HG03097 (cell line): ENCODE measurements around the gene PRPH.
"Not testable (repeated sequence)": the region's sequence is repeated elsewhere in the genome, so short reads cannot be mapped to it uniquely, and the experiment has no call there.

Experiments used
- ATAC-seq: cut with Tn5 transposase; IDR thresholded peaks from one replicate; pipeline ENCODE4 v1.9.1; 2021; ENCODE audit not compliant: unreplicated experiment, low FRiP score

Gene PRPH

DNA sequence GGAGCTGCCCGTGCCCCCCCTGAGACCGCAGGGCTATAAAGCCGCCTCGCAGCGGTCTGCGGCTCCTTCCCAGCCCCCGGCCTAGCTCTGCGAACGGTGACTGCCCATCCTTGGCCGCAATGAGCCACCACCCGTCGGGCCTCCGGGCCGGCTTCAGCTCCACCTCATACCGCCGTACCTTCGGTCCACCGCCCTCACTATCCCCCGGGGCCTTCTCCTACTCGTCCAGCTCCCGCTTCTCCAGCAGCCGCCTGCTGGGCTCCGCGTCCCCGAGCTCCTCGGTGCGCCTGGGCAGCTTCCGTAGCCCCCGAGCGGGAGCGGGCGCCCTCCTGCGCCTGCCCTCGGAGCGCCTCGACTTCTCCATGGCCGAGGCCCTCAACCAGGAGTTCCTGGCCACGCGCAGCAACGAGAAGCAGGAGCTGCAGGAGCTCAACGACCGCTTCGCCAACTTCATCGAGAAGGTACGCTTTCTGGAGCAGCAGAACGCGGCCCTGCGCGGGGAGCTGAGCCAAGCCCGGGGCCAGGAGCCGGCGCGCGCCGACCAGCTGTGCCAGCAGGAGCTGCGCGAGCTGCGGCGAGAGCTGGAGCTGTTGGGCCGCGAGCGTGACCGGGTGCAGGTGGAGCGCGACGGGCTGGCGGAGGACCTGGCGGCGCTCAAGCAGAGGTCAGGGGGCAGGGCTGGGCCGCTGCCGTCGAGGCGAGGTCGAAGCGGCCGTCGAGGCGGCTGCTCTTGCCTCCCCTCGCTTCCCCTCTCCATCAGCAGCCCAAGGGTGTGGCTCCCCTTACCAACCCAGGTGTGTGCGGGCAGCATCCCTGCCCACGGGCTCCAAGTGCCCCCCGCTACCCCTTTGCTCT is at the start of gene PRPH:
PRPH (plus strand) TSS at position 66 of the 855 bp plus-strand sequence; CDS start at position 120, 54 bp downstream.
- ATAC-seq: no peak

DNA sequence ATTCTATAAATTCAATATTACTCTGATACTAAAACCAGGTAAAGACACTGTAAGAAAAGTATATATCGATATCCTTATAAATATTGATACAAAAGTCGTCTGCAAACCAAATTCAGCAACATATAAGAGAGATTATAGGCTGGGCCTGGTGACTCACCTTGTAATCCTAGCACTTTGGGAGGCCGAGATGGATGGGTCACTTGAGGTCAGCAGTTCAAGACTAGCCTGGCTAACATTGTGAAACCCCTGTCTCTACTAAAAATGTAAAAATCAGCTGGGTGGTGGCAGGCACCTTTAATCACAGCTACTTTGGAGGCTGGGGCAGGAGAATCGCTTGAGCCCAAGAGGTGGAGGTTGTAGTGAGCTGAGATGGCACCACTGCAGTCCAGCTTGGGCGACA is 43.6 kb upstream of the PRPH start:
- ATAC-seq: no peak

DNA sequence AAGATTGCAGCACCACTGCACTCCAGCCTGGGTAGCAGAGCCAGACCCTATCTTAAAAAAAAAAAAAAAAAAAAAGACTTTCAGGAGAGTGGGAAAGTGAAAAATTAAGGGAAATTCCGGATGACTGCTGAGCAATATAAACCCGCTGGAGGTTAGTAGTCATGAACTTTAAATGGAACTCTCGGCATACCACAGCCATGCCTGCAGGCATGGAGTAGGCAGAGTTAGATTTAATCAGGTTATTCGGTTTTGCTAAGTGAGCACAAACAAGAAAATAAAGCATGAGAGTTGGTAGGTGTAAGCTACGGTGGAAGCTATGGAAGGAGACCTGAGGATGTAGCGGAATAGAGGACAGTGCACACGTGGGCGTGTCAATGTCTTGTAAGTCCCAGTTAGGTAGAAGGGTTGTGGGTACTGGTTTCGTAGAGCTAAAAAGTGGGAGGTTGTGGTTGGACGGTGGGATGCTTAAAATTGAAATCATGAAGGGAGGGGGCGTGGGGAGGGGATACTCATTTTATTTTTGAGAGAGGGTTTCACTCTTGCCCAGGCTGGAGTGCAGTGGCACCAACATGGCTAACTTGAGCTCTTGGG is 41.8 kb upstream of the PRPH start:
- ATAC-seq: no peak

DNA sequence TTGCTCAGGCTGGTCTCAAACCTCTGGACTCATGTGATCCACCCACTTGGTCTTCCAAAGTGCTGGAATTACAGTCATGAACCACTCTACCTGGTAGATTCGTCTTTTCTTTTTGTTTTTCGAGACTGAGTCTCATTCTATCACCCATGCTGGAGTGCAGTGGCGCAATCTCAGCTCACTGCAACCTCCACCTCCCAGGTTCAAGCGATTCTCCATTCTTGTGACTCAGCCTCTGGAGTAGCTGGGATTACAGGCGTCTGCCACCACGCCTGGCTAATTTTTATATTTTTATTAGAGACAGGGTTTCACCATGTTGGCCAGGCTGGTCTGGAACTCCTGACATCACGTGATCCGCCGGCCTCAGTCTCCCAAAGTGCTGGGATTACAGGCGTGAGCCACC is 39.5 kb upstream of the PRPH start:
- not testable (repeated sequence) for ATAC-seq

DNA sequence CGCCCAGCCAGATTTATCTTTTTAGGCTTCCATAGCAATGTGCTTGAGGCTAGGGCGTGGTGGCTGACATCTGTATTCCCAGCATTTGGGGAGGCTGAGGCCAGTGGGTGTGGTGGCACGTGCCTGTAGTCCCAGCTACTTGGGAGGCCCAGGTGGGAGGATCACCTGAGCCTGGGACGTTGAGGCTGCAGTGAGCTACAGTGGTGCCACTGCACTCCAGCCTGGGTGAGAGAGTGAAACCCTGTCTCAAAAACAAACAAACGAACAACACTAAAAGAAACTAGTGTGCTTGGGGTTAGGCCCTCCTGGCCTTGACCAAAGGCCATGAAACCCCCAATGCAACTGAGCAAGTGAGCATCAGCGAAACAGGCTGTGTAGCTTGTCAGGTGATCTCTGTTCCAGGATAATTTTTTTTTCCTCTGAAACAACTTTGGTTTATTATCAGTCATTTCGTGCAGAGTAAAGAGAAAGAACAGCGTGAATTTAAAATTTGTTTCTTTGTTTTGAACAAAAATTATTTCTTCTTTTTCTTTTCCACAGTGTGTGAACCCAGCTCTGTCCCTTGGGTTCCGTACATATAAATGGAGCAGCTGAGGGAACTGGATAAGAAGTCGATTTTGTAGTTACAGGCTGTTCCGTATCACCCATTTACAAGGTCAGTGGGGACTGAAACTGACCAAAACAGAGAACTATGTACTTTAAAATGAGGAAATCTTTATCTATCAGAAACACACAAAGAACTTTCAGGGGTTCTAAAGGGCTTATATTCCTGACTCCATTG is 38.9 kb upstream of the PRPH start:
- ATAC-seq: no peak

DNA sequence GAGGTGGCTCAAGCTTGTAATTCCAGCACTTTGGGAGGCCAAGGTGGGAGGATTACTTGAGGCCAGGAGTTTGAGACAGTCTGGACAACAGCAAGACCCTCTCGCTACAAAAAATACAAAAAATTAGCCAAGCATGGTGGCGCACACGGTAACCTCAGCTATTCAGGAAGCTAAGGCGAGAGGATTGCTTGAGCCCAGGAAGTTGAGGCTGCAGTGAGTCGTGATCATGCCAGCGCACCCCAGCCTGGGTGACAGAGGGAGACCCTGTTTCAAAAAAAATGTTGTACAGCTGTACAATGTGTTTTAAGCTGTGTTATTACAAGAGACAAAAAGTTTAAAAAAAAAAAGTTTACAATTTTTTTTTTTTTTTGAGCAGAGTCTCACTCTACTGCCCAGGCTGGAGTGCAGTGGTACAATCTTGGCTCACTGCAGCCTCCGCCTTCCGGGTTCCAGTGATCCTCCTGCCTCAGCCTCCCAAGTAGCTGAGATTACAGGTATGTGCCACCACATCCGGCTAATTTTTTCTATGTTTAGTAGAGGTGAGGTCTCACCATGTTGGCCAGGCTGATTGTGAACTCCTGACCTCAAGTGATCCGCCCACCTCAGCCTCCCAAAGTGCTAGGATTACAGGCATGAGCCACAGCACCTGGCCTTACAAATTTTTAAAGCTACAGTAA is 37.3 kb upstream of the PRPH start:
- not testable (repeated sequence) for ATAC-seq

DNA sequence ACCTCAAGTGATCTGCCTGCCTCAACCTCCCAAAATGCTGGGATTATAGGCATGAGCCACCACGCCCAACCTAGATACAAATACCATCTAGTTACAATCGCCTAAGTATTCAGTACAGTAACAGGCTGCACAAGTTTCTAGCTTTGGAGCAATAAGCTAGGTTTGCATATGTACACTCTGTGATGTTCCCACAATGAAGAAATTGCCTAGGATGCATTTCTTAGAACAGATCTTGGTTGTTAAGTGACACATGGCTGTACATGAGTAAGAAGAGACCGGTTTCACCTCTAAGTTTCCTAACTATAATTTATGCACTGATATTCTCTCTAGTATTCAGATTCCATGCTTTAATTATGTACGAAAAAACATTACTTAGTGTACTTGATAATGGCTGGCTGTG is 35.5 kb upstream of the PRPH start:
- no peak for ATAC-seq

DNA sequence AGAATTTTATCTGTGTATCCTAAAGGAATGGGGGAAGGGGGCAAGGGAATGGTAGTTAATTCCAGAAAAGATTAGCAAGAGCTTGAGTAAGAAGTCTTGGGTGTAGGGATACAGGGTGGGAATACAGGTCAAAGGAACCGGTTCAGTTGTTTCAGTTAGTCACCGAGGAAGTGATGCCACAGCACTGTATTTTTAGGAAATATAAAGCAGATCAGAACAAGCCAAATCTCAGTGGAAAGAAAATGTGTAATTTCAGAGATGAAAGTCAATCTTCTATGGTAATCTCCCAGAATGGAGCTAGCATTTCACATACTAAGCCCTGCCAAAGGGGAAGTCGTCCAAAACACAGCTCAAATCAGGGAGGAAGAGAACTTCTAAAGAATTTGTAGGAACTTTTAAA is 34.8 kb upstream of the PRPH start:
- ATAC-seq: no peak

DNA sequence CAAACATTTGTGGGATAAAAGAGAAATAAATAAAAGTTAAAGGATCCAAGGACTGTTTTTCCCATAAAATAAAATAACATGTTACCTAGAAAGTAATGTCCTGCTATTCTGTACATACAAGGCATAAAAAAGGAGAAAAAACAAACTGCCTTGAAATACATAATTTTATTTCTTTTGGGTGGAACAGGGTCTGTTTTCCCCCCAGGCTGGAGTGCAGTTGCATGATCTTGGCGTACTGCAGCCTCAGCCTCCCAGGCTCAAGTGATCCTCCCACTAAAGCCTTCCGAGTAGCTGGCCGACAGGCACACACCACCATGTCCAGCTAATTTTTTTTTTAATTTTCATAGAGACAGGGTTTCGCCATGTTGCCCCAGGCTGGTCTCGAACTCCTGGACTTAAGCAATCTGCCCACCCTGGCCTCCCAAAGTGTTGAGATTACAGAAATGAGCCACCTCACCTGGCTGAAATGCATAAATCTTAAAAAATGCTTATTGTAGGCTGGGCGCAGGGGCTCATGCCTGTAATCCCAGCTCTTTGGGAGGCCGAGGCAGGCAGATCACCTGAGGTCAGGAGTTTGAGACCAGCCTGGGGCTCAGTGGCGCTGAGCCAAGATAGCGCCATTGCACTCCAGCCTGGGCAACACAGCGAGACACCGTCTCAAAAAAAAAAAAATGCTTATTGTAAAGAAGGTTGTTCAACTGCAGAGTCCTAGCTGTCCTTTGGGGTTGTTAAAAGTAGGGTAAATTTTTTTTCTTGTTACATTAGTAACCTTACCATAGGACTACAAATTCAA is 34.2 kb upstream of the PRPH start:
- no peak for ATAC-seq

DNA sequence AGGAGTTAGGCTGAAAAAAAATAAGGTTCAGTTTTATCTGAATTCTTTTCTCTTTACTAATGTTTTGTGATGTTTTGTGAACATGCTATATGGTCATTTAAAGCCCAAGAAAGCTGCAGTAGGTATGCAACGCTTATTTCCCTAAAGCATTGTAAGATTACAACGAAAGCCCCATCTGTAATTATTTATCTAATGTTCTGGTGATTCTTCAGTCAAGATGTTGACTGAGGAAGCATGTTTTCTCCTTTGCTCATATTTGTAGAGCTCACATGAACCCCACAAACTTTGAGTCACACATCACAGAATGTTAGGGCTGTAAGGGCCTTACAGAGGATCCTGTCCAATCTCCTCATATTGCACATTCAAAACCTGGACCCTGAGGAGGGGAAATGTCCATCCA is 33.2 kb upstream of the PRPH start:
- no peak for ATAC-seq

DNA sequence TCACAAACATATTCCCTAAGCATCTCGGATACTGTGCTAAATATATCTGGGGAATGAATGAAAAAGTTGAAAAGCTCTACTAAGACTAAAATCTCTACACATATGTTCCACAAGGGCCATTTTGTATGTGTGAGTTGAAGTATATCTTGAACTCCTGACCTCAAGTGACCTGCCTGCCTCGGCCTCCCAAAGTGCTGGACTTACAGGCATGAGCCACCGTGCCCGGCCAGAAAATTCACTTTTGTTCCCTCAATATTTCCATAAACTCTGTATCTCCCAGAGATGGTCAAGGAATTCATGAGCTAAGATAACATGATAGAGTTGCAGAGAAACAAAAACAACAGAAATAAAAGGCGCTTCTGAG is 31.6 kb upstream of the PRPH start:
- no peak for ATAC-seq

DNA sequence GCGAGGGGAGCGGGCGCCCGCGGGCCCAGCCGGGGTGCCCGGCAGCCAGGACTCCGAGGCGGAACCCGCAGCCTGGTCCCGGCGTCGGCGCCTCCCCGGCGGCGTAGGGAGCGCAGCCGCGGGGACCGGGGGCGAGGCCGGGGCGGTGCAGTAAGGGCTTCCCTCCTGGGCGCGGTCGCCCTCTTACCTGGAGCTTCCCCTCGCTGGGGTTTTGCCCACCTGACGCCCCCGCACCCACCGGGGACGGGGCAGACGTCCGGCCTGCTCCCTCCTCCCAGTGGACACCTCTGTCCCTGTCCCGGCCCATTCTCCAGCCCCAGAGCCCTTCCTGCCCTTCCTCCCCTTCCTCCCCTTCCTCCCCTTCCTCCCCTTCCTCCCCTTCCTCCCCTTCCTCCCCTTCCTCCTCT is 30.5 kb upstream of the PRPH start:
- peak; percentile 25 for ATAC-seq

DNA sequence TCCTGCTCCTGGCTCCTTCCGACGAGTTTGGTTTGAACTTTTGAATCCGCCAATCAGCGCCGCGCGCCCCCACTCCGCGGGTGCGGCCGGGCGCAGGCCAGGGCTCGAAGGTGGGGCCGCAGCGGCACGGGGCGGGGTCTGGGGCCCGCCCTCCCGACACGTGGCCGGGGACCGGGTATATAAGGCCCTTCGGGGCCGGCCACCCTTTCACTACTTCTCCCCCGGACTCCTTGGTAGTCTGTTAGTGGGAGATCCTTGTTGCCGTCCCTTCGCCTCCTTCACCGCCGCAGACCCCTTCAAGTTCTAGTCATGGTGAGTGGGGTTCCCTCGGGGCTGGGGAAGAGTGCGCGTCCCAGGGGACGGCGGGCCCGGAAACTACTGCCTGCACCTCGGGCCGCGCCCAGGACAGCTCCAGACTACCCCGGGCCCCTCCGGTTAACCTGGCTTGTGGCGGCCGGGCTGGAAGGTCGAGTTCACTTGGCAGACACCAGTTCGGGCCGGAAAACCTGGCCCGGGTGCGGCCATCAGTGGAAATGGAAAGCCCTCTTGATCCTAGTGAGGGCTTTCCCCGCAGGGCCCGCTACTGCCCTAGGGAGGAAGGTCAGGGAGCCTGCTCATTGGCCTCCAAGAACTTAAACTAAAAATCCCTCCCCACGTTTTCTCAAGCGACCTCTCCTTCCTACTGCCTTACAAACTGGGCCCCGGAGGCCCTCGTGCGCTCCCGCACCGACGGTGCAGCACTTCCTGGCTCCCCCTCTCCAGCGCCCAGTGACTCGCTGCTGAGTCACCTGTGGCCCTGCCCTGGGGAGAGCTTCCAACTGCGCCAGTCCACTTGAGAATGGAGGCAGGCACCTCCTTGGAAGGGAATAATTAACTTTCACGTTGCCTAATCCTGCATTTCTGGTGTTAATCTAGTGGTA is 29.8 kb upstream of the PRPH start, which contains the start of gene TUBA1C:
TUBA1C (plus strand) TSS at position 210 of the 920 bp plus-strand sequence; CDS start at position 310, 100 bp downstream.
- peak; percentile 86 for ATAC-seq

DNA sequence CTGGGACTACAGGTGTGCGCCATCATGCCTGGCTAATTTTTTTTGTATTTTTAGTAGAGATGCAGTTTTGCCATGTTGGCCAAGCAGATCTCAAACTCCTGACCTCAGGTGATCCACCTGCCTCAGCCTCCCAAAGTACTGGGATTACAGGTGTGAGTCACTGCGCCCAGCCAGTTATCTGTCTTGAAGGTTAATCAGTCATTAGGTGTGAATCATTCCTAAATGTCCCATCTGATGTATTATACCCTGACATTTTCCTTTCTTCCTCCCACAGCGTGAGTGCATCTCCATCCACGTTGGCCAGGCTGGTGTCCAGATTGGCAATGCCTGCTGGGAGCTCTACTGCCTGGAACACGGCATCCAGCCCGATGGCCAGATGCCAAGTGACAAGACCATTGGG is 25.8 kb upstream of the PRPH start:
- not testable (repeated sequence) for ATAC-seq

DNA sequence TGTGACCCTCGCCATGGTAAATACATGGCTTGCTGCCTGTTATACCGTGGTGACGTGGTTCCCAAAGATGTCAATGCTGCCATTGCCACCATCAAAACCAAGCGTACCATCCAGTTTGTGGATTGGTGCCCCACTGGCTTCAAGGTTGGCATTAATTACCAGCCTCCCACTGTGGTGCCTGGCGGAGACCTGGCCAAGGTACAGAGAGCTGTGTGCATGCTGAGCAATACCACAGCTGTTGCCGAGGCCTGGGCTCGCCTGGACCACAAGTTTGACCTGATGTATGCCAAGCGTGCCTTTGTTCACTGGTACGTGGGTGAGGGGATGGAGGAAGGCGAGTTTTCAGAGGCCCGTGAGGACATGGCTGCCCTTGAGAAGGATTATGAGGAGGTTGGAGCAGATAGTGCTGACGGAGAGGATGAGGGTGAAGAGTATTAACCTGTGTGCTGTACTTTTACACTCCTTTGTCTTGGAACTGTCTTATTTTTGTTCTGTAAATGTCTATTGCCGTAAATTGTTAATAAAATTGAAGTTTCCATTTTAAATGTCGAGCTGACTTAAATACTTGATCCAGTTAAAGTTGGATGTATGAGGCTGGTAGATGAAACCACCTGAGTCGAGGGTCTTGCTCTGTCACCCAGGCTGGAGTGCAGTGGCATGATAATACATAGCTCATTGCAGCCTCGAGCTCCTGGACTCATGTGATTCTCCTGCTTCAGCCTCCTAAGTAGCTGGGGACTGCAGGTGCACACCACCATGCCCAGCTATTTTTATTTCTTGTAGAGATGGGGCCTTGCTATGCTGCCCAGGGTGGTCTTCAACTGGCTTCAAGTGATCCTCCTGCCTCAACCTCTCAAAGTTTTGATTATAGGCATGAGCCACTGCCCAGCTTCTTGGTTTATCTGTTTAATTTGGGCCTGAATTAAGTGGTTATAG is 21.9 kb upstream of the PRPH start:
- no peak for ATAC-seq

DNA sequence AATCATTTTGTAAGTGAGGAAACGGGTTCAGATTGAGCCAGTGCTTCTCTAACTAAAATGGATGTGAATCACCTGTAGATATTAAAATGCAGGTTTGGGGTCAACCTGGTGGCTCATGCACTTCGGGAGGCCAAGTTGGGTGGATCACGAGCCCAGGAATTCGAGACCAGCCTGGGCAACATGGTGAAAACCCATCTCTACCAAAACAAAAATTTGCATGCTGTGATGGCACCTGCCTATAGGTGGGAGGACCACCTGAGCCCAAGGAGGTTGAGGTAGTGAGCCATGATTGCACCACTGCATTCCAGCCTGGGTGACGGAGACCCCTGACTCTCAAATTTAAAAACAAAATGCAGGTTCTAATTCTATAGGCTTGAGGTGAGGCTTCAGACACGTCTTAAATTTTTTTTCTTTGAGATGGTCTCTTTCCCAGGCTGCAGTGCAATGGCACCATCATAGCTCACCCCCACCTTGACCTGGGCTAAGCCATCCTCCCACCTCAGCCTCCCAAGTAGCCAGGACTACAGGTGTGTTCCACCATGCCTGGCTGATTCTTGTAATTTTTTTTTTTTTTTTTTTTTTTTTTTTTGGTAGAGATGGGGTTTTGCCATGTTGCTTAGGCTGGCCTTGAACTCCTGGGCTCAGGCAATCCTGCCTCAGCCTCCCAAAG is 21.1 kb upstream of the PRPH start:
- no peak for ATAC-seq

DNA sequence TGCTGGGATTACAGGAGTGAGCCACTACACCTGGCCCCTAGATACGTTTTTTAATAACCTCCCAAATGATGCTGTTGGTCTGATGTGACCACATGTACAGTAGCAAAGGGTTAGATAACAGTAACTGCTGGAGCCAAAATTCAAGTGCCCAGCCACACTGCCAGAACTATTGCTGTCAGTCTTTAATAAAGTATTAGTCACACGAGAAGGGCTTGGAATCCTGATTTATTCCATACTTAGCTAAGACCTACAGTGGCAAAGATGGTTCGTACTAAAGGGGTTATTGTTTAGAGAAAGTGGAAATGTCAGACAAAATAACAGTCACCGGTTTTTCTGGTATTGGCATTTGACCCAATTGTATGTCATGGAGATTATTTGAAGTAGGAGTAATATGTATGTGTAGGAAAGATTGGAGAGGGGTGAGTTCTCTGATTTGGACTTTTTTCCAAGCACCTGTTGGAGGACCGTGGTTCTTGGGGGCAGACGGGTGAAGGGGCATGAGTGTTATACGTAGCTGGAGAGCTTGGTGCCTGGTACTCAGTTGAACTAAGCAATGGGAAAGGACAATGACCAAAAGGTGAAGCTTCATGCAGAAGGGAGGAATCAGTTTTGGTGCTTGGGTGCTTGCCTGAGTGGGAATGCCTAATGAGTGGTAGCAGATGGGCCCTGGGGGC is 20.4 kb upstream of the PRPH start:
- ATAC-seq: no peak
